ENCODE results near the gene BGN.

DNA sequence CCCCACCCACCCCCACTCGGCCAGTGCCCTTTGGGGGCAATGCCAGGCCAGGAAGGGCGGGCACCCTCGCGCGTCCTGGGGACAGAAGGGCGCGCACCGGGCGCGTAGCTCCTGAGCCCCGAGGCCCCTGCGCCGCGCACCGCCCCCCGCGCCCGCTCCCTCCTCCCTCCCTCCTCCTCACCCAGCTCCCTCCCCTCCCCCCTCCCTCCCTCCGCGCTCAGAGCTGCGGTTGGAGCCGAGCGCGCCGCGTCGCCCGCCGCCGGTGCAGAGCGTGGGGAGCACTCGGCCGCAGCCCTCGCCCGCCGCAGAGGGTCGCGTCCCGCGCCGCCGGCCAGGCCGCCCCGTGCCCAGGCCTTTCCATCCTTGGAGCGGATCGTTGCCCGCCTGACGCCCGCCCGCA lies 22.6 kb downstream of the BGN start, which contains the start of gene ATP2B3:
- TF ChIP-seq, protein P1, sequence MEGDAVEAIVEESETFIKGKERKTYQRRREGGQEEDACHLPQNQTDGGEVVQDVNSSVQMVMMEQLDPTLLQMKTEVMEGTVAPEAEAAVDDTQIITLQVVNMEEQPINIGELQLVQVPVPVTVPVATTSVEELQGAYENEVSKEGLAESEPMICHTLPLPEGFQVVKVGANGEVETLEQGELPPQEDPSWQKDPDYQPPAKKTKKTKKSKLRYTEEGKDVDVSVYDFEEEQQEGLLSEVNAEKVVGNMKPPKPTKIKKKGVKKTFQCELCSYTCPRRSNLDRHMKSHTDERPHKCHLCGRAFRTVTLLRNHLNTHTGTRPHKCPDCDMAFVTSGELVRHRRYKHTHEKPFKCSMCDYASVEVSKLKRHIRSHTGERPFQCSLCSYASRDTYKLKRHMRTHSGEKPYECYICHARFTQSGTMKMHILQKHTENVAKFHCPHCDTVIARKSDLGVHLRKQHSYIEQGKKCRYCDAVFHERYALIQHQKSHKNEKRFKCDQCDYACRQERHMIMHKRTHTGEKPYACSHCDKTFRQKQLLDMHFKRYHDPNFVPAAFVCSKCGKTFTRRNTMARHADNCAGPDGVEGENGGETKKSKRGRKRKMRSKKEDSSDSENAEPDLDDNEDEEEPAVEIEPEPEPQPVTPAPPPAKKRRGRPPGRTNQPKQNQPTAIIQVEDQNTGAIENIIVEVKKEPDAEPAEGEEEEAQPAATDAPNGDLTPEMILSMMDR (conservative IDR thresholded peaks at IDR 0.05) = no peak
- no peak for TF ChIP-seq EZH2 (IDR thresholded peaks at IDR 0.05; ENCODE audit: low read depth)
